ENCODE results near the gene PLN.

GRCh38 chr6:118544105-118544504 is 4.0 kb upstream of the PLN start:
- TF ChIP-seq CTCF (conservative IDR thresholded peaks at IDR 0.05; ENCODE audit: low read depth, low read length) (no peak), EZH2phosphoT487 (IDR thresholded peaks at IDR 0.05; ENCODE audit: borderline replicate concordance, low read length) (no peak), EZH2 (IDR thresholded peaks at IDR 0.05; ENCODE audit: low read length, unreplicated experiment) (no peak)
